Measurements from ENCODE around the gene TMPRSS3. TPM values are rescaled to one million over a fixed set of nuclear protein-coding genes. Genes with fewer than 3 reads are reported as not detected.
A peak's percentile ranks its signal among the peaks of the same experiment; 100 is the strongest.

Gene TMPRSS3
- total RNA-seq, 1 experiment from 2014 or later: not detected

DNA sequence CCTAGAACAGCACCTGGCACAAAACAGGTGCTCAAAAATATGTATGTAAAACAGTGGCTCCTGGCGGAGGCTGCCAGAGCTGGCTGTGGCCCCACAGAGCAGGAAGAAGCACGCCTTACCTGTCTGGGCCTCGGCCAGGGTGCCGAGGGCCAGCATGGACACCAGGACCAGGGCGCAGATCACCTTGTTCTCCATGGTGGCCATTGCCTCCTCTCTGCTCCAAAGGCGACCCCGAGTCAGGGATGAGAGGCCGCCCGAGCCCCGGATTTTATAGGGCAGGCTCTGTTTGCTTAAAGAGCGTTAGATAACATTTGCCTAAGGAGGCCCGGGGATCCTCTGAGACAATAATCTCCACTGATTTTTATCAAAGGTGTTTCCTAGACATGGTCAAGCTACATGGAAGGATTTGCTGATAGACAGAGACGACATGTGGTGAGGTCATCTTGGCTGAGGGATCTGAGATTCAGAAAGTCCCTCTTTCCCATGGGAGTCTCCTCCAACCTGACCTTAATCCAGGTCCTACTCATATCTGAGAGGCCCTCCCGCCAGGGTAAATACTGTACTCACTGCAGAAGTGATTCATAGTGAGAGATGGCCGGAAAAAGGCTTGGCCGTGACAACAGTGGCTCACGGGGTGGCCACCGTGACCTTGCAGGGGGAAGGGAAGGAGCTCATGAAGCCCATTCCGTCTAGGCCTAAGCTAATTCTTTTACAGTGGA, 29.4 kb downstream of the TMPRSS3 start, which contains the start of gene TFF1:
Gene TFF1 (minus strand): TSS at position 244 of the 719 bp plus-strand sequence. CDS start 40 bp downstream, at position 204.
- DNase-seq (ENCODE audit: low read depth): peak; percentile 62
- in situ Hi-C loops (cut with HindIII; ENCODE audit: low pct_unique_long_range_greater_than_20kb, low sequenced_read_pairs): no loop called here

DNA sequence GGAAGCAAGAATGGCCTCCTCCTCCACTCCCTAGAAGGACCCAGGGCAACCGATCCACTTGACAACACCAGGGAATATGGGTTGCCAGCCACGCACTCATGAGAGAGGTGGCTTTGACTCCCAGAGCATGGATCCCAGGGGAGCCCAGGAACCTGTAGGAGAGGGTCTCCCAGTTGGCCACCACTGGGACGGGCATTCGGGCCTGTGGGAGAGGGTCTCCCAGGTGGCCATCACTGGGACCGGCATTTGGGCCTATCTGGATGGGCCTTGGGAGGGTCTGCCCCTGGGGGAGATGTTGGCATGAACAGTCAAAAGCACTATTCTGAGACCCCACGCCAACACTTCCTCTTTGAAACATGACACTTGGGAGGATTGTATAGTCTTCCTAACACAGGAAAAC, 30.1 kb downstream of the TMPRSS3 start:
- in situ Hi-C loops (cut with HindIII; ENCODE audit: low pct_unique_long_range_greater_than_20kb, low sequenced_read_pairs): no loop called here
- no peak for DNase-seq (ENCODE audit: low read depth)

DNA sequence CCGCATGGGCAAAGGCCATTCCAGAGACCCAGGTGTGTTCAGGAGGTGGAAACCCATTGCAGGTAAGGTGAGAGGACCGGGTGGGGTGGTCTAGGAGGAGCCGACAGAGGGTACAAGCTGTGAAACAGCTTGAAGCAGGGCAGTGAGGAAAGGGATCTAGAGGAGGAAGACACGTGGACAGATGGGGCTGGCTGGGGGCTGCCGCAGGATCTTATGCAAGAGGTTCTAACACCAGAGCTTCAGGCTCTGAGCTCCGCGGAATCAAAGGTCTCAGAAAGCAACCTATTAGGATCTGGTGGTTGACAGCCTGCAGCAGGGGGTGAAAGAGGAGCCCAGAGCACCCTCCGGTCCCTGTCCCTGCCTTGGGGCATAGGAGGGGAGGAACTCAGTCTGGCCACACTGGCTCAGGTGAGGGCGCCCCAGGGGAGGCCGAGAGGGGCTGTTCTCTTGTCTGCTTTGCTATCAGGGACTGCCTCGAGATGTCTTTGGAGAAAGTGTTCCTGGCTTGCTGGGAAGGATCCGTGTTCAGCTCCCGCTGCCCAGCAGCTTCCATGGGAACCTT, 31.5 kb downstream of the TMPRSS3 start:
- in situ Hi-C loops (cut with HindIII; ENCODE audit: low pct_unique_long_range_greater_than_20kb, low sequenced_read_pairs): no loop called here

DNA sequence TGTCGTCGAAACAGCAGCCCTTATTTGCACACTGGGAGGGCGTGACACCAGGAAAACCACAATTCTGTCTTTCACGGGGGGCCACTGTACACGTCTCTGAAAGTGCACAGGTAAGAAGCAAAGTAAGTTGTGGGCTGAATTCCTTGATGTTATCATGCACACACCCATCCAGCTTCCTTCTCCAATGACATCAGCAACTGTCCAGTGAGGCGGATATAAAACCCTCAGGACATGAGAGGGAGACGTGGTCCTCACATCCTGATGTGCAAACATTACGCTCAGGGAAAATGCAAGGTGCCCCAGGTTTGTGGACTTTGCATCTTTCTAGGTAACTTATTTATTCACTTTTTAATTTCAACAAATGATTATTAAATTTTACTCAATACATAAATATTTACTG, 32.5 kb downstream of the TMPRSS3 start:
- in situ Hi-C loops (cut with HindIII; ENCODE audit: low pct_unique_long_range_greater_than_20kb, low sequenced_read_pairs): no loop called here
- no peak for DNase-seq (ENCODE audit: low read depth)

More for the DNA sequence above, 31.5 kb downstream of the TMPRSS3 start:
- DNase-seq (ENCODE audit: low read depth): no peak

DNA sequence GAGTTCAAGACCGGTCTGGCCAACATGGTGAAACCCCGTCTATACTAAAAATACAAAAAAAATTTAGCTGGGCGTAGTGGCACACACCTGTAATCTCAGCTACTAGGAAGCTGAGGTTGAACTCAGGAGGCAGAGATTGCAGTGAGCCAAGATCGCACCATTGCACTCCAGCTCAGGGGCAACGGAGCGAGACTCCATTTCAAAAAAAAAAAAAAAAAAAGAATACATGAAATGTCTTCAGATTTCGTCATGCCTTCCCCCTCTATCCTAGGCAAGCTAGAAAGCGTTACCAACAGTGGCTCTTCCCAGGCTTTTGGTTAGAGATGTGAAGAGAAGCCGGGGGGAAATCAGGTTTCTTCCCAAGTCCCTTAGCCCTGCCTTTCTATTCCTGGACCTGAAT, 33.2 kb downstream of the TMPRSS3 start:
- no peak for DNase-seq (ENCODE audit: low read depth)

DNA sequence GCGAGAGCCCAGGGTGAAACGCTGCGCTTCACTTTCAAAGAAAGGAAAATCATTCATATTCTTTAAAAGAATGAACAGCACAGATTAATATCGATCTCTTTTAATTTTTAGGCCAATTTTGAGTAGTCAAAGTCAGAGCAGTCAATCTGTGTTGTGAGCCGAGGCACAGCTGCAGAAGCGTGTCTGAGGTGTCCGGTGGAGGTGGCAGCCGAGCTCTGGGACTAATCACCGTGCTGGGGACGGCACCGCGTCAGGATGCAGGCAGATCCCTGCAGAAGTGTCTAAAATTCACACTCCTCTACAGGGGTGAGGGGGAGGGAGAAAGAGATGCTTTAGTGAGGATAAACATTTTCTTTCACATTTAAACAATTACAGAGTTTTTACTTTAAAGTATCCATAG, 33.7 kb downstream of the TMPRSS3 start:
- in situ Hi-C loops (cut with HindIII; ENCODE audit: low pct_unique_long_range_greater_than_20kb, low sequenced_read_pairs): no loop called here
- no peak for DNase-seq (ENCODE audit: low read depth)

More for the DNA sequence above, 33.2 kb downstream of the TMPRSS3 start:
- in situ Hi-C loops (cut with HindIII; ENCODE audit: low pct_unique_long_range_greater_than_20kb, low sequenced_read_pairs): no loop called here

DNA sequence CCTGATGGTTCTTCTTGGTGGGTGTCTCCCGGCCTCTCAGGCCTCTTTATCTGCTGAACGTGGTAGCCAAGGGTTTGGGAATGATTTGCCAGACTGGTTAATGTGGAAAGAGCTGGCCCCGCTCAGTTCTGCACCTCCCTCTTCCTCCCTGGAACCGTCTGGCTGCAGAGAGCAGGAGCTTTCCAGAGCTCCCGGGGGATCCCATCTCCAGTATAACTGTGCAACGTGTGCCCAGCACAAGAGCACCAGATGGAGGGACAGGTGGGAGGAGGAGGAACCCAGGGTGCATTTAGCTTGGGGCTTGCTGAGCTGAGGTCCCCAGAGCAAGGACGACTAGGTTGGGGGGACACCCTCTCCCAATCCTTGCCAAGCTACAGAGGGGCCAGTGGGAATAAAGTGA, 34.6 kb downstream of the TMPRSS3 start:
- in situ Hi-C loops (cut with HindIII; ENCODE audit: low pct_unique_long_range_greater_than_20kb, low sequenced_read_pairs): no loop called here
- no peak for DNase-seq (ENCODE audit: low read depth)

DNA sequence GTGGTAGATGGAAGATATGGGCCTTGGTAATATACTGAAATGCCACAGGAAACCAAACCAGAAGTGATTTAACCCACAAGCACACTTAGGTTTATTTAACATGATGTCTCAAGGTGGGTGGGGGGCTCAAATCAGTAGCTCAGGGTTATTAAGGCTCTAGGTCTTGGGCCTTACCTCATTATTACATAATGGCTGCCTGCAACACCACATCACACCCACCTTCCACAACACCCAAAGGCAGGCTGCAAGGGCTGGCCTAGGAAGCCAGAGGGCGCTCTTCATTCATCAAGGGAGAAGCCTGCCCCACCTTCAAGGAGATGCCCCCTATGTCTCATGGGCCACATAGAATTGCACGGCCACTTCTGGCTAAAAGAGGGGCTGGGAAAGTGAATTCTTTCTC, 35.5 kb downstream of the TMPRSS3 start:
- in situ Hi-C loops (cut with HindIII; ENCODE audit: low pct_unique_long_range_greater_than_20kb, low sequenced_read_pairs): no loop called here
- no peak for DNase-seq (ENCODE audit: low read depth)

DNA sequence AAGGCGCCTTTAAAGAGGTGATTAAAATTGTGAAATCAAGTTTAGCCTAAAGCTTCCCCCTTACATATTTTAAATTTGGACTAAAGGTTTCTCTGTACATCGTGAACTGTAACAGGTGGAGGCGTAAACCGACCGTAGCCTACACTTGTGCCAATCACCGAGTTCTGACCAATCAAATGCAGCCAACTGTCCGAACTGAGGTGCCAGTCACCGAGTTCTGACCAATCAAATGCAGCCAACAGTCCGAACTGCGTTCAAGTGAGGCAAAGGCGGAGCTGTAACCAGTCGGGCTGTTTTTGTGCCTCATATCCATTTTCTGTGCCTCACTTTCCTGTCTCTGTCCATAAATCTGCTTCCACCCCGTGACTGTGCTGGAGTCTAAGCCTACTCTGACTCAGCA, 36.9 kb downstream of the TMPRSS3 start:
- DNase-seq (ENCODE audit: low read depth): no peak
- in situ Hi-C loops (cut with HindIII; ENCODE audit: low pct_unique_long_range_greater_than_20kb, low sequenced_read_pairs): no loop called here

DNA sequence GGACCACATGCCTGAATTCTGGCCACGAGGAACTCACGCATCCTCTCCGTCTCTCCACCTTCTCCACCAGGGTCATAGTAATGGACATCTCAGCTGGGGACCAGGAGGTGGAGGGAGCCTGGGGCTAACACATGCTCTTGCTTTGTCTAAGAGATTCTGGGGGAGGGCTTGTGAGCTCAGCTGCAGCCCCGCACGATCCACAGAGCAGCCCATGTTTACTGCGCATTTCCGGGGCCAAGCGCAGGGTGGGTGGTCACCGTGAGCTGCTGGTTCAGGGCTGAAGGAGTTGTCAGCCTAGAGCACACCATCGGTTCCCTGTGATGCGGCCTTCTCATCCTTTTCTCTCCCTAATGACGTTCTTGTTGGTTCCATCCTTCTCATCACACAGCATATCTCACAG, 37.6 kb downstream of the TMPRSS3 start:
- in situ Hi-C loops (cut with HindIII; ENCODE audit: low pct_unique_long_range_greater_than_20kb, low sequenced_read_pairs): no loop called here
- no peak for DNase-seq (ENCODE audit: low read depth)

DNA sequence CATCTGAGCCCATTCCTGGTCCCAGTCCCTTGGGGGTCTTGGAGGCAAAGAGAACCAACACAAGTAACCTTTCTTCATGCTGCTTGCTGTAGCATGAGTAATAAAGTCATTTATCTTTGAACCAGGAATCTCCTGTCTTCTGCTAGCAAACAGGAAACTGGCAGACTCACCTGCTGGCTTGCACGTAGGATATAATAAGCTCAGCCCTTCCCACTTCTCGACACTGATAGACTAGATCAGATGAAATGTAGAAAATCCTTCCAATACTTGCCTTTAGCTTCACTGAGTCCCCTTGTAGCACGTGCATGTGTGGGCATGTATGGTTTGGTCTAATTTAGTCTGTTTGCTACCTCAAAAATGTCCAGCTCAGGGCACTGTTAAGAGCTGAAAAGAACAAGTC, 38.5 kb downstream of the TMPRSS3 start:
- DNase-seq (ENCODE audit: low read depth): no peak
- in situ Hi-C loops (cut with HindIII; ENCODE audit: low pct_unique_long_range_greater_than_20kb, low sequenced_read_pairs): no loop called here

DNA sequence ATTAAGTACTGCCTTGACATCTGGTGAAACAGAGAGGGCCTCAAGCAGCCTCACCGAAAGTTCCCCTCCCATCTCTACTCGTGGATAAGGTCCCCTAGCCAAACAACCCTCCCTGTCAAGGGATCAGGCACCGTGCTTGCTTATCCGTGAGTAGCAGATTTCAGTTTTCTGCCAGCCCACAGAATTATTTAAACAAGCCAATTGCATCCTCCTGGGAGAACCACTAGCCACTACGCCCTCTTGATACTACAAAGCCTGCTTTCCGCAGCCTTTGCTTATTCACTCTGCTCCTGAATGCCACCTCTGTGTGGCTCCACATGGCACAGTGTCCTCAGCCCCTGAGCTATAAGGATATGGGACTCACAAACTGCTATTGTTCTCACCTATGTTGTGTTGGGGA, 39.2 kb downstream of the TMPRSS3 start:
- in situ Hi-C loops (cut with HindIII; ENCODE audit: low pct_unique_long_range_greater_than_20kb, low sequenced_read_pairs): no loop called here
- no peak for DNase-seq (ENCODE audit: low read depth)

DNA sequence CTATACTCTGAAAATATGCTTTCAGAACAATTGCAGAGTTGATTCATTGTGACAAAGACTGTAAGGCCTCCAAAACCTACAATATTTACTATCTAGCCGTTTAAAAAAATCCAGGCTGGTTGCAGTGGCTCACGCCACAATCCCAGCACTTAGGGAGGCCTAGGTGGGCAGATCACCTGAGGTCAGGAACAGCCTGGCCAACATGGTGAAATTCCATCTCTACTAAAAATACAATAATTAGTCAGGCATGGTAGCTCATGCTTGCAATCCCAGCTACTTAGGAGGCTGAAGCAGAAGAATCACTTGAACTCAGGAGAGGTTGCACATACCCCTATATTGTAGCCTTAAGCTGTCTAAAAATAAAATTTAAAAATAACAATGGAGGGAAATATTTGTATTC, 39.8 kb downstream of the TMPRSS3 start:
- no peak for DNase-seq (ENCODE audit: low read depth)
- in situ Hi-C loops (cut with HindIII; ENCODE audit: low pct_unique_long_range_greater_than_20kb, low sequenced_read_pairs): no loop called here

DNA sequence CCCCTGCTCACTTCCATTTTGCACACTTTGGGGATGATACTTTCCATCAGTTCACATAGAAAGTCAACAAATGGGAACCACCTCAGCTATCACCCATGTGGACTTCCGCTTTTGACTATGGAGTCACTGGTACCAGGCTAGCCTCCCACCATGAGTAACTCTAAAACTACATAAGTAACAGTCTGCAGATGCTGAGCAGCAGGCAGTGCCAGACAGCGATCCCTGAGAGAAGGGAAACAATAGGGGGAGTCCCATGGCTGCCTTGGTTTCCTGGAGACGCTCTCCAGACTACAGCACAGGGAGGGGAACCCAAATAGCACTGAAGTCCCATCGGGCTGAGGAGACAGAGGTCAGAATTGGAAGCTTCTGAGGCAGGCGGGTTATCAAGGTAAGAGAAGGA, 42.2 kb downstream of the TMPRSS3 start:
- in situ Hi-C loops (cut with HindIII; ENCODE audit: low pct_unique_long_range_greater_than_20kb, low sequenced_read_pairs): no loop called here
- no peak for DNase-seq (ENCODE audit: low read depth)

DNA sequence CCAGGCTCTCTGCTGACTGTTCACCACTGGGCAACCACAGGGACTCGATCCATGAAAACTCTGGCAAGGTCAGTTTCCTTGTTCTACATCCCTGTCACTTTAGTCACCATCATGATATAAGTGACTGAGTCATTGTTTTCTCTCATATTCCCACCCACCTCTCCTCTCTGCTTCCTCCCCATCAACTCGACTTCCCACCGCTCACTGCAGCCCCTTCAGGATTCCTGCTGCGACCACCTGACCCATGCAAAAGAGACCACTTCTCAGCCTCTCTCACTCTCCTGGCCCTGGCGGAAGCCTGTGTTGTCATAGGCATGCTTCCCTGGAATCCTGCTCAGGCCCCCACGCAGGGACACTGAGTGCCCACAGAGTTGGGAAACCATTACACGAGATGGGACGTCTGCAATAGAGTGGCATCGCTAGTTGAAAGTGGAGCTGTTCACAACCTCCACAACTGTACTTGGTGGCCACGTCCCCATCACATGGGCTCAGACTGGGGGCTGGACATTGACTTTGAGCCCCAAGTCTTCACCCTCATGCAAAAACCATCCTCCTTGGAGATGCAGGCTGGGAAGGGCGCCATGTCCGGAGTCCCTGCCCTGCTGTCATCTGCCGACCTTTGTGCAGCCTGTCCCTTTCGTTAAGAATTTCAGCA, 43.3 kb downstream of the TMPRSS3 start:
- in situ Hi-C loops (cut with HindIII; ENCODE audit: low pct_unique_long_range_greater_than_20kb, low sequenced_read_pairs): no loop called here
- DNase-seq (ENCODE audit: low read depth): no peak

DNA sequence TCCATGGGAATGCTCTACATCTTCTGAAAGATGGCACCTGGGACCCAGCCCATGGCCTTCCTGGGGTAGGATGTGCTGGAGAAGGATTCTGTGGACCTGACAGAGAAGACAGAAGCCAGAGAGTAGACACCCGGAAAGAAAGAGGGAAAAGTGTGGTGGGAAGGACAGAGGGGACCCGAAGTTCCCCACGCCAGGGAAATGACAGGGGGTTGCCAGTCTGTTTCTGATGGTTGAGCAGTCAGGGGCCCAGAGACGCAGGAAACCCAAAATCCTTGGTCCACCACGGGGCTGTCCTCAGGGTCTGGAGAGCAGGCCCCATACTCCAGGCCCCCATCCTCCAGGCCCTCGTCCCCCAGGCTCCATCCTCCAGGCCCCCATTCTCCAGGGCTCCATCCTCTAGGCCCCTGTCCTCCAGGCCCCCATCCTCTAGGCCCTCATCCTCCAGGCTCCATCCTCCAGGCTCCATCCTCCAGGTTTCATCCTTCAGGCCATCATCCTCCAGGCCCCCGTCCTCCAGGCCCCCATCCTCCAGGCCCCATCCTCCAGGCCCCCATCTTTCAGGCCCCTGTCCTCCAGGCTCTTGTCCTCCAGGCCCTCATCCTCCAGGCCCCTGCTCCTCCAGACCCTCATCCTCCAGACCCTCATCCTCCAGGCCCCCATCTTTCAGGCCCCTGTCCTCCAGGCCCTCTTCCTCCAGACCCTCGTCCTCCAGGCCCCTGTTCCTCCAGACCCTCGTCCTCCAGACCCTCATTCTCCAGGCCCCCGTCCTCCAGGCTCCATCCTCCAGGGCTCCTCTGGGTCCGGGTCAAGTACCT, 44.0 kb downstream of the TMPRSS3 start:
- in situ Hi-C loops (cut with HindIII; ENCODE audit: low pct_unique_long_range_greater_than_20kb, low sequenced_read_pairs): no loop called here
- no peak for DNase-seq (ENCODE audit: low read depth)

DNA sequence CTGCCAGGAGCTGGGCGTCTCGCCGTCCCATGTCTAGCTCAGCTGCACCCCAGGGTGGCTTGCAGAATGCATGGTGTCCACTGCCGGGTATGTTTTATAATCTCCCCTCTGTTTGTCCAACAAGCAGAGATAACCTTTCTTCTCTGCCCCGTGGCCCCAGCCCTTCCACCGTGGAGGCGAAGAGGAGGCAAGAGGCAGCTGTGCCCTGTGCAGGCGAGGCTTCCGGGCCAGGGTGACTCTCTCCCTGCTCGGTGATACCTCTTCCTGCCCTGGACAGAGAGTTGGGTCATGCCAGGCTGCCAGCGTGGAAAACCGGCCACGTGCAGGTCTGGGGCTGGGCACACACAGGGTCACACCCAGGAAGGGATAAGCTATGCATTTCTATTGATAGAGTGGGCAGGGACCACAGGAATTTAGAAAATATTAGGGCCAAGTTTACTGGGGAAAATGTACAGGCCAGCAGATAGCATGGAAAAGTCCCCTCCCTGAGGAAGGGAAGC, 44.9 kb downstream of the TMPRSS3 start, which contains the start of gene TFF2:
Gene TFF2 (minus strand): TSS at position 68 of the 500 bp plus-strand sequence. CDS start 37 bp downstream, at position 31.
- DNase-seq (ENCODE audit: low read depth): no peak
- in situ Hi-C loops (cut with HindIII; ENCODE audit: low pct_unique_long_range_greater_than_20kb, low sequenced_read_pairs): no loop called here

DNA sequence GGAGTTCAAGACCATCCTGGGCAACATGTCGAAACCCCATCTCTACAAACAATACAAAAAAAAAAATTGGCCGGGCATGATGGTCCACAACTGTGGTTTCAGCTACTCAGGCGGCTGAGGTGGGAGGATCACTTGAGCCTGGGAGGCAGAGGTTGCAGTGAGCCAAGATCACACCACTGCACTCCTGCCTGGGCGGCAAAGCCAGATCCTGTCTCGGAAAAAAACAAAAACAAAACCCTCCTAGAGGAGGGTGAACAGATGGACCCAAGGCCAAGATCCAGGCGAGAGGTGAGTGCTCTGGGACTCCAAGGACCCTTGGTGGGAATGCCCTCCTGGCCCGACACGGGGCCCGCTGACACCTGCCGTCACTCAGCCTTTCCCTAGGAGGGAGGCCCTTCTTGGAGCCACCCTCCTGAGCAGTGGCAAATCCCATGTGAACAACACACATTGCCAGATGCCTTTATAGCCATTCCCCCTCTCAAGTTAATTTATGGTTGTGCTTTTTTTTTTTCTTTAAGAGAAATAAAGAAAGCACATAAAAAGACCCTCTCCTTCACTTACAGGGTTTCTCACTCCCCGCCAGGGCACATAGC, 45.4 kb downstream of the TMPRSS3 start:
- DNase-seq (ENCODE audit: low read depth): no peak
- in situ Hi-C loops (cut with HindIII; ENCODE audit: low pct_unique_long_range_greater_than_20kb, low sequenced_read_pairs): no loop called here
